Astrocyte (in vitro differentiated cells and primary cell): ENCODE results near the gene VGLL3.

Experiments used
- EZH2 ChIP-seq: IDR thresholded peaks from 2 replicates; pipeline ENCODE4 v1.6.1; 2012; ENCODE audit warnings: mild to moderate bottlenecking, low read length, inconsistent platforms; ENCODE audit not compliant: insufficient read depth
- TF ChIP-seq, protein P1 (sequence below): IDR thresholded peaks from 2 replicates; pipeline ENCODE4 v1.5.1; 2011; ENCODE audit warnings: low read depth, mild to moderate bottlenecking, inconsistent platforms, low read length, moderate library complexity; ENCODE audit not compliant: insufficient read depth

- TF ChIP-seq, protein P1, sequence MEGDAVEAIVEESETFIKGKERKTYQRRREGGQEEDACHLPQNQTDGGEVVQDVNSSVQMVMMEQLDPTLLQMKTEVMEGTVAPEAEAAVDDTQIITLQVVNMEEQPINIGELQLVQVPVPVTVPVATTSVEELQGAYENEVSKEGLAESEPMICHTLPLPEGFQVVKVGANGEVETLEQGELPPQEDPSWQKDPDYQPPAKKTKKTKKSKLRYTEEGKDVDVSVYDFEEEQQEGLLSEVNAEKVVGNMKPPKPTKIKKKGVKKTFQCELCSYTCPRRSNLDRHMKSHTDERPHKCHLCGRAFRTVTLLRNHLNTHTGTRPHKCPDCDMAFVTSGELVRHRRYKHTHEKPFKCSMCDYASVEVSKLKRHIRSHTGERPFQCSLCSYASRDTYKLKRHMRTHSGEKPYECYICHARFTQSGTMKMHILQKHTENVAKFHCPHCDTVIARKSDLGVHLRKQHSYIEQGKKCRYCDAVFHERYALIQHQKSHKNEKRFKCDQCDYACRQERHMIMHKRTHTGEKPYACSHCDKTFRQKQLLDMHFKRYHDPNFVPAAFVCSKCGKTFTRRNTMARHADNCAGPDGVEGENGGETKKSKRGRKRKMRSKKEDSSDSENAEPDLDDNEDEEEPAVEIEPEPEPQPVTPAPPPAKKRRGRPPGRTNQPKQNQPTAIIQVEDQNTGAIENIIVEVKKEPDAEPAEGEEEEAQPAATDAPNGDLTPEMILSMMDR: no peak
- no peak for TF ChIP-seq EZH2
Observed at GRCh38 chr3:87035339-87035738, 44.4 kb upstream of the VGLL3 start.
